Measurements from ENCODE around the gene EPHB2.

GRCh38 chr1:22845398-22845935, 134.8 kb downstream of the EPHB2 start:
- TF ChIP-seq, protein P1, sequence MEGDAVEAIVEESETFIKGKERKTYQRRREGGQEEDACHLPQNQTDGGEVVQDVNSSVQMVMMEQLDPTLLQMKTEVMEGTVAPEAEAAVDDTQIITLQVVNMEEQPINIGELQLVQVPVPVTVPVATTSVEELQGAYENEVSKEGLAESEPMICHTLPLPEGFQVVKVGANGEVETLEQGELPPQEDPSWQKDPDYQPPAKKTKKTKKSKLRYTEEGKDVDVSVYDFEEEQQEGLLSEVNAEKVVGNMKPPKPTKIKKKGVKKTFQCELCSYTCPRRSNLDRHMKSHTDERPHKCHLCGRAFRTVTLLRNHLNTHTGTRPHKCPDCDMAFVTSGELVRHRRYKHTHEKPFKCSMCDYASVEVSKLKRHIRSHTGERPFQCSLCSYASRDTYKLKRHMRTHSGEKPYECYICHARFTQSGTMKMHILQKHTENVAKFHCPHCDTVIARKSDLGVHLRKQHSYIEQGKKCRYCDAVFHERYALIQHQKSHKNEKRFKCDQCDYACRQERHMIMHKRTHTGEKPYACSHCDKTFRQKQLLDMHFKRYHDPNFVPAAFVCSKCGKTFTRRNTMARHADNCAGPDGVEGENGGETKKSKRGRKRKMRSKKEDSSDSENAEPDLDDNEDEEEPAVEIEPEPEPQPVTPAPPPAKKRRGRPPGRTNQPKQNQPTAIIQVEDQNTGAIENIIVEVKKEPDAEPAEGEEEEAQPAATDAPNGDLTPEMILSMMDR (conservative IDR thresholded peaks at IDR 0.05; ENCODE audit: low read length) = no peak
- no peak for TF ChIP-seq EZH2phosphoT487 (IDR thresholded peaks at IDR 0.05; ENCODE audit: borderline replicate concordance)

All from Loucy (cell line).